H7 (cell line): ENCODE measurements around the gene KCTD5. TPM values are rescaled to one million over a fixed set of nuclear protein-coding genes. Genes with fewer than 3 reads are reported as not detected.
A peak's percentile ranks its signal among the peaks of the same experiment; 100 is the strongest.

Experiments
- DNase-seq: peaks from one replicate; pipeline ENCODE4 v3.0.0; 2012
- H3K27me3 ChIP-seq: 2 replicates; pipeline ENCODE4 v1.6.0; 2011; ENCODE audit warnings: mild to moderate bottlenecking, low read length; ENCODE audit not compliant: control insufficient read depth, insufficient read depth
- H3K36me3 ChIP-seq: replicated peaks from 2 replicates; pipeline ENCODE4 v1.5.1; 2011; ENCODE audit warnings: low read length; ENCODE audit not compliant: control insufficient read depth, insufficient read depth
- H3K4me3 ChIP-seq: 2 replicates; pipeline ENCODE4 v1.5.1; 2011; ENCODE audit warnings: low read depth, mild to moderate bottlenecking, control low read depth, low read length, moderate library complexity; ENCODE audit not compliant: insufficient read depth
- total RNA-seq: library from RNA; depleted of rRNA; stranded (reverse); fragments of >200 nt; shearing (Covaris generic); gene quantifications from 2 replicates; pipeline ENCODE4 v1.2.3, GENCODE V29; 2014

Gene KCTD5
- total RNA-seq, 1 experiment from 2014 or later: 36.7 TPM

DNA sequence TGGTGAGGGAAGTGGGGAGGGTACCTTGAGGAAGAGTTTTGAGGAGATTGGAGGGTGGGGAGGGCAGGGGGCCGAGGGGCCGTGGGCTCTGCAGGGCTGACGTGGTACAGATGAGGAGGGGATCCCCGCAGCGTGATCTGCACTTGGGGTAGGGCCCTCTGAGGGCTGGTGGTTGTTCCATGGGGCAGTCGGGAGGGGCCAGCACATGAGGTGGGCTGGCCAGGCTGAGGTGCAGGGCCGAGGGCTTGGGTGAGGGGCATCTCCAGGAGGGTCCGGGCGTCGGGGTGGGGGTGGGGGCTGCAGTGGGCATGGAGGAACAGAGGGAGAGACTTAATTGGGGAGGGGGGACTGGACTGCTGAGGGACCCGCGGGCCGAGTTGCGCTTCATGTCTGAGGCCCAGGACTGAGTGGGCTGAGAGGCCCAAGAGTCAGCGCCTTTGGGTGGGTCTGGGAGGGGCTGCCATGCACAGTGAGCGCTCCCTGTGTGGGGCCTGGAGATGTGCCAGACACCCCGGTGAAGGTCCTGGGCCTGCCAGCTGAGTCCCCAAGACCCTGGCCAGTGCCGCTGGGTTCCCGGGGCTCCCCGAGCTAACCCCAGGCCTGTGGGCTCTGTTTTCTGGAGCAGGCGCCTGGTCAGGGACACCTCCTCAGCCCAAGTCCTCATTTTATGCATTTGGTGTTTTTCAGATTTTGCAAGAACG lies 24.4 kb downstream of the KCTD5 start:
- no peak for DNase-seq
- no peak overlapping the region for H3K4me3 ChIP-seq
- no peaks in the 10 kb centered on the region for H3K27me3 ChIP-seq
- peaks cover 9% of the 10 kb centered on the region for H3K36me3 ChIP-seq

GRCh38 chr16:2707368-2708289 lies 25.3 kb downstream of the KCTD5 start:
- Histone ChIP-seq H3K27me3 (no peaks in the 10 kb centered on the region), H3K36me3 (peaks cover 6% of the 10 kb centered on the region), H3K4me3 (no peak overlapping the region)
- no peak for DNase-seq

DNA sequence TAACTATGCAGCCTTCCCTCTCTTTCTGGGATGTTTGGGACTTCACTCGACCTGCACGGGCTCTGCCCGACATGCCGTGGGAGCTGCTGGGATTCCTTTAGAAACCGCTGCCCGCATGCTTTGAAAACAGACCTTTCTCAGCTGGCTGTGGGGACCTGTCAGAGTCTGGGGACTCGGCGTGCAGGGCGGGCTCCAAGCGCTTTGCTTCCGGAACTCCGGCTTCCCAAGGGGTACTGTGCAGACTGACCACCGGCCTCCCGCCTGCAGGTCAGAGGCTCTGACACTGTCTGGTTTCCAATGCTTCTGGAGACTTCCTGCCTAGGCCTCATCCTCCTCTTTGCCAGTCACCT lies 25.9 kb downstream of the KCTD5 start:
- no peak for DNase-seq

DNA sequence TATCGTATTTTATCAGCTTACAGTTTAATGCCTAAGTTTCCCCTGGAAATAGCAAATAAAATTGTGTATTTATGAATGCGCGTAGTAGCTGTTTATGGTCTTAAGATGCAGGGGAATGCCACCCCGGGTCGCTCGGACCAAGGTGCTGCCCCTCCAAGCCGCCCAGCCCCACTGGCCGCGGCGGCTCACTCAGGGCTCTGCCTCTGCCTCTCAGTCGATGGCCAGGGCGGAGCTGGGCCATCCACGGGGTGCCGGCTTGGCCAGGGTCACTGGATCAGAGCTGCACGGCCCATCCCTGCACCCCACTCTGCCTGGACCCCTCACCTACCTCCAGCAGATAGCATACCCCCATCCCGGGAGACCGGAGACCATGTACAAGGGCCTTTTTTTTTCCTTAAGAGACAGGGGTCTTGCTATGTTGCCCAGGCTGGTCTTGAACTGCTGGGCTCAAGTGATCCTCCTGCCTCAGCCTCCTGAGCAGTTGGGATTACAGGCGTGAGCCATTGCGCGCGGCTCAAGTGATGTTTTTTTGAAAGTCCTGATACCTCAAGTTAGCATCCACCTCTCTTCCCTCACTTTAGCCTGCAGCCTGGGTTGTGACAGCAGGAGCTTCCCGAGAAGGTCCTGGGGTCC lies 26.7 kb downstream of the KCTD5 start:
- peaks cover 5% of the 10 kb centered on the region for H3K36me3 ChIP-seq
- DNase-seq: no peak
- no peak overlapping the region for H3K4me3 ChIP-seq

More for the DNA sequence above, 25.9 kb downstream of the KCTD5 start:
- Histone ChIP-seq H3K4me3 (no peak overlapping the region), H3K36me3 (peaks cover 5% of the 10 kb centered on the region), H3K27me3 (no peaks in the 10 kb centered on the region)

GRCh38 chr16:2709588-2709984 lies 27.3 kb downstream of the KCTD5 start:
- Histone ChIP-seq H3K4me3 (no peak overlapping the region), H3K27me3 (no peaks in the 10 kb centered on the region), H3K36me3 (peaks cover 5% of the 10 kb centered on the region)
- DNase-seq: no peak

More for the DNA sequence above, 26.7 kb downstream of the KCTD5 start:
- H3K27me3 ChIP-seq: no peaks in the 10 kb centered on the region

- Histone ChIP-seq H3K36me3 (peaks cover 5% of the 10 kb centered on the region), H3K27me3 (no peaks in the 10 kb centered on the region), H3K4me3 (no peak overlapping the region)
- no peak for DNase-seq
Measured at GRCh38 chr16:2710021-2710710, 27.8 kb downstream of the KCTD5 start.

GRCh38 chr16:2710711-2711231 lies 28.4 kb downstream of the KCTD5 start:
- Histone ChIP-seq H3K27me3 (peaks cover 1% of the 10 kb centered on the region; the same call in 1 of the 2 replicates), H3K4me3 (no peak overlapping the region), H3K36me3 (peaks cover 5% of the 10 kb centered on the region)
- DNase-seq: no peak

DNA sequence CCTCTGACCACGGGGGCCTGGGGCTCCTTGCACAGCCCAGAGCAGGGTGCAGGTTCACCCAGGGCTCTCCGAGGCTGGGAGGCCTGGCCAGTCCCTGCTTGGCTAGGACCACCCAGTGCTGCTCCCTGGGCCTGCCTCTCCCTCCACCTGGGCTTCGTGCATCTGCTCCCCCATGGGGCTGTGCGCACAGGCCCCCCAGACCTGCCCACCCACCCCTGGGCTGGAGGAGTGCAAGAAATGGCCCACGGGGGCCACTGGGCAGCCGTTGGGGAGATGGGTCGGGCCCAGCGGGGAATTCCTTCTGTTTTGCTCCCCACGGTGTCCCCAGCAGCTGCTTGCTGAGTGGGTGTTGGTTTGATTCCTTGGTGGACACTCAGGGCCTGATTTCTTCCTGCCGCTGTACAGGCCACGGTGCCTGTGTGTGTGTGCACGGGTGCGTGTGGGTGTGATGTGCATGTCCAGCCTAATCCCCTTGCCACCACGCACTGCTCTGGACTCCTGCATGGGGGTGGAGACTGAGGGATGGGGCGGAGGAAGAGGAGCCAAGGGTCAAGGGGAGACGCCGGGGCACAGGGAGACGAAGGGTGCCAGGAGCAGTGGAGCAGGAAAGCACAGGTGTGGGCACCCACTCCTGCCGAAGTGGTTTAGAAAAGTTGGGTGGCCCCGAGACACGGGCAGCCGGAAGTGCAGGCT lies 29.2 kb downstream of the KCTD5 start:
- Histone ChIP-seq H3K36me3 (peaks cover 5% of the 10 kb centered on the region), H3K4me3 (no peak overlapping the region), H3K27me3 (peaks cover 2% of the 10 kb centered on the region; the same call in 1 of the 2 replicates)
- no peak for DNase-seq

- Histone ChIP-seq H3K36me3 (peaks cover 5% of the 10 kb centered on the region), H3K27me3 (peaks cover 2% of the 10 kb centered on the region; the same call in 1 of the 2 replicates), H3K4me3 (no peak overlapping the region)
- DNase-seq: no peak
Measured at GRCh38 chr16:2712063-2712441, 29.7 kb downstream of the KCTD5 start.

GRCh38 chr16:2712546-2712945 lies 30.2 kb downstream of the KCTD5 start:
- peaks cover under 1% of the 10 kb centered on the region for H3K36me3 ChIP-seq
- no peak overlapping the region for H3K4me3 ChIP-seq
- H3K27me3 ChIP-seq: peaks cover 2% of the 10 kb centered on the region; the same call in 1 of the 2 replicates
- DNase-seq: no peak

- Histone ChIP-seq H3K27me3 (peaks cover 2% of the 10 kb centered on the region; the same call in 1 of the 2 replicates), H3K4me3 (no peak overlapping the region), H3K36me3 (no peaks in the 10 kb centered on the region; the same call in 1 of the 2 replicates)
- no peak for DNase-seq
Measured at GRCh38 chr16:2713523-2713922, 31.2 kb downstream of the KCTD5 start.

GRCh38 chr16:2713985-2714774 lies 31.9 kb downstream of the KCTD5 start:
- no peak for DNase-seq
- no peak overlapping the region for H3K4me3 ChIP-seq
- H3K27me3 ChIP-seq: peaks cover 2% of the 10 kb centered on the region; the same call in 1 of the 2 replicates
- no peaks in the 10 kb centered on the region; the same call in 1 of the 2 replicates for H3K36me3 ChIP-seq

GRCh38 chr16:2715064-2715463 lies 32.7 kb downstream of the KCTD5 start:
- no peak for DNase-seq
- Histone ChIP-seq H3K27me3 (peaks cover 2% of the 10 kb centered on the region; the same call in 1 of the 2 replicates), H3K36me3 (no peaks in the 10 kb centered on the region), H3K4me3 (peak overlapping the region; percentile 3; the same call in 1 of the 2 replicates)
